DOHH2 (cell line): ENCODE measurements around the gene SRRM2.

ENCODE experiments used
- H3F3A ChIP-seq: fragments of 200-600 bp; sonication (generic), shearing (Covaris generic); 2 replicates; pipeline ENCODE4 v1.6.0; 2016; ENCODE audit warnings: antibody characterized with exemption, mild to moderate bottlenecking; ENCODE audit not compliant: control insufficient read depth, insufficient read depth
- H3K27ac ChIP-seq: fragments of 200-600 bp; sonication (generic); 2 replicates; pipeline ENCODE4 v1.5.1; 2014; ENCODE audit warnings: low read depth, mild to moderate bottlenecking, low read length, moderate library complexity
- H3K27me3 ChIP-seq: fragments of 200-600 bp; sonication (generic); 2 replicates; pipeline ENCODE4 v1.6.1; 2014; ENCODE audit warnings: mild to moderate bottlenecking, low read length, mixed read lengths; ENCODE audit not compliant: control insufficient read depth
- H3K36me3 ChIP-seq: fragments of 200-600 bp; sonication (generic); 2 replicates; pipeline ENCODE4 v1.6.1; 2014; ENCODE audit warnings: mild to moderate bottlenecking, low read length, moderate library complexity, mixed read lengths; ENCODE audit not compliant: control insufficient read depth
- H3K4me1 ChIP-seq: fragments of 200-600 bp; sonication (generic); 2 replicates; pipeline ENCODE4 v1.6.1; 2014; ENCODE audit warnings: mild to moderate bottlenecking, low read length, mixed read lengths; ENCODE audit not compliant: control insufficient read depth
- H3K4me2 ChIP-seq: fragments of 200-600 bp; sonication (generic); 2 replicates; pipeline ENCODE4 v1.6.0; 2014; ENCODE audit warnings: mild to moderate bottlenecking, low read length, moderate library complexity
- H3K4me3 ChIP-seq: fragments of 200-600 bp; sonication (generic); 2 replicates; pipeline ENCODE4 v1.5.1; 2014; ENCODE audit warnings: mild to moderate bottlenecking, low read length, mixed read lengths
- H3K79me2 ChIP-seq: fragments of 200-600 bp; sonication (generic); 2 replicates; pipeline ENCODE4 v1.6.1; 2014; ENCODE audit warnings: mild to moderate bottlenecking, low read length, mixed read lengths; ENCODE audit not compliant: control insufficient read depth
- H3K9me2 ChIP-seq: fragments of 200-600 bp; sonication (generic); replicated peaks from 2 replicates; pipeline ENCODE4 v1.6.1; 2014; ENCODE audit warnings: mild to moderate bottlenecking, low read length, mixed read lengths; ENCODE audit not compliant: control insufficient read depth
- H3K9me3 ChIP-seq: fragments of 200-600 bp; sonication (generic); 2 replicates; pipeline ENCODE4 v1.6.1; 2014; ENCODE audit warnings: antibody characterized with exemption, low read length, mixed read lengths; ENCODE audit not compliant: control insufficient read depth, insufficient read depth
- H4K20me1 ChIP-seq: fragments of 200-600 bp; sonication (generic); 2 replicates; pipeline ENCODE4 v1.6.0; 2014; ENCODE audit warnings: low read depth, mild to moderate bottlenecking, antibody characterized with exemption, low read length, moderate library complexity; ENCODE audit not compliant: control insufficient read depth, insufficient read depth
- EZH2phosphoT487 ChIP-seq: fragments of 200-600 bp; sonication (generic); IDR thresholded peaks from 2 replicates; pipeline ENCODE4 v1.6.1; 2017; ENCODE audit warnings: borderline replicate concordance, mild to moderate bottlenecking, antibody characterized with exemption, low read length, moderate library complexity, mixed read lengths
- TF ChIP-seq, protein P1 (sequence below): fragments of 200-600 bp; sonication (generic); IDR thresholded peaks from one replicate; pipeline ENCODE4 v1.5.1; 2014; ENCODE audit warnings: antibody characterized with exemption, mild to moderate bottlenecking, low read depth, low read length; ENCODE audit not compliant: poor library complexity, severe bottlenecking

Gene SRRM2

DNA sequence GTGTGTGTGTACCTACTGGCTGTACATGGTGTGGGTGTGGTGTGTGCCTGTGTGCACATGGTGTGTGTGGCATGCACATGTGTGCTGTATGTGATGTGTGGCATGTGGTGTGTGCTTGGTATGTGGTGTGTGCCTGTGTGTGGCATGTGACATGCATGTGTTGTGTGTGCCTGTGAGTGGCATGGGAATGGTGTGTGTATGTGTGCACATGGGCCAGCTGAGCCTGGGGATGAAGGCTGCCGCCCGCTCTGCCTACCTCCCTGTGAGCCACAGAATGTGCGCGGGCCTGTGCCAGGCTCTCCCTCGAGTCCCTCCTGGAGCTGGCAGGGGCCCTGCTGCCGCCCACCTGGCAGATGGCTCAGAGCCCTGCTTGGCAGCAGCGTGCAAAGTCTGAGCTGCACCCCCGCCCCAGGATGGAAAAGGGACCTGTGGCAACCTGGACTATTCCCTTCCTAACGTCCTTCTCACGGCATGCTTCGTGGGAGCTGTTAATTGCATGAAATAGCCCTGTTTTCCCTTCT lies 41.7 kb upstream of the SRRM2 start:
- TF ChIP-seq, protein P1, sequence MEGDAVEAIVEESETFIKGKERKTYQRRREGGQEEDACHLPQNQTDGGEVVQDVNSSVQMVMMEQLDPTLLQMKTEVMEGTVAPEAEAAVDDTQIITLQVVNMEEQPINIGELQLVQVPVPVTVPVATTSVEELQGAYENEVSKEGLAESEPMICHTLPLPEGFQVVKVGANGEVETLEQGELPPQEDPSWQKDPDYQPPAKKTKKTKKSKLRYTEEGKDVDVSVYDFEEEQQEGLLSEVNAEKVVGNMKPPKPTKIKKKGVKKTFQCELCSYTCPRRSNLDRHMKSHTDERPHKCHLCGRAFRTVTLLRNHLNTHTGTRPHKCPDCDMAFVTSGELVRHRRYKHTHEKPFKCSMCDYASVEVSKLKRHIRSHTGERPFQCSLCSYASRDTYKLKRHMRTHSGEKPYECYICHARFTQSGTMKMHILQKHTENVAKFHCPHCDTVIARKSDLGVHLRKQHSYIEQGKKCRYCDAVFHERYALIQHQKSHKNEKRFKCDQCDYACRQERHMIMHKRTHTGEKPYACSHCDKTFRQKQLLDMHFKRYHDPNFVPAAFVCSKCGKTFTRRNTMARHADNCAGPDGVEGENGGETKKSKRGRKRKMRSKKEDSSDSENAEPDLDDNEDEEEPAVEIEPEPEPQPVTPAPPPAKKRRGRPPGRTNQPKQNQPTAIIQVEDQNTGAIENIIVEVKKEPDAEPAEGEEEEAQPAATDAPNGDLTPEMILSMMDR = no peak
- no peak for TF ChIP-seq EZH2phosphoT487
- Histone ChIP-seq H3K27me3 (peaks cover 4% of the 10 kb centered on the region; the same call in 1 of the 2 replicates), H3K27ac (no peak overlapping the region), H3K4me2 (no peak overlapping the region), H3K4me3 (no peak overlapping the region), H3K79me2 (no peaks in the 10 kb centered on the region), H3K9me3 (no peaks in the 10 kb centered on the region), H3K36me3 (peaks cover 6% of the 10 kb centered on the region; the same call in 1 of the 2 replicates), H3F3A (no peaks in the 10 kb centered on the region), H3K9me2 (no peaks in the 10 kb centered on the region), H4K20me1 (no peaks in the 10 kb centered on the region), H3K4me1 (peaks cover 2% of the 10 kb centered on the region)

DNA sequence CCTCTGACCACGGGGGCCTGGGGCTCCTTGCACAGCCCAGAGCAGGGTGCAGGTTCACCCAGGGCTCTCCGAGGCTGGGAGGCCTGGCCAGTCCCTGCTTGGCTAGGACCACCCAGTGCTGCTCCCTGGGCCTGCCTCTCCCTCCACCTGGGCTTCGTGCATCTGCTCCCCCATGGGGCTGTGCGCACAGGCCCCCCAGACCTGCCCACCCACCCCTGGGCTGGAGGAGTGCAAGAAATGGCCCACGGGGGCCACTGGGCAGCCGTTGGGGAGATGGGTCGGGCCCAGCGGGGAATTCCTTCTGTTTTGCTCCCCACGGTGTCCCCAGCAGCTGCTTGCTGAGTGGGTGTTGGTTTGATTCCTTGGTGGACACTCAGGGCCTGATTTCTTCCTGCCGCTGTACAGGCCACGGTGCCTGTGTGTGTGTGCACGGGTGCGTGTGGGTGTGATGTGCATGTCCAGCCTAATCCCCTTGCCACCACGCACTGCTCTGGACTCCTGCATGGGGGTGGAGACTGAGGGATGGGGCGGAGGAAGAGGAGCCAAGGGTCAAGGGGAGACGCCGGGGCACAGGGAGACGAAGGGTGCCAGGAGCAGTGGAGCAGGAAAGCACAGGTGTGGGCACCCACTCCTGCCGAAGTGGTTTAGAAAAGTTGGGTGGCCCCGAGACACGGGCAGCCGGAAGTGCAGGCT lies 40.9 kb upstream of the SRRM2 start:
- Histone ChIP-seq H3K4me1 (peaks cover 4% of the 10 kb centered on the region), H3K79me2 (no peaks in the 10 kb centered on the region), H3K9me3 (no peaks in the 10 kb centered on the region), H3K27ac (no peak overlapping the region), H4K20me1 (no peaks in the 10 kb centered on the region; the same call in 1 of the 2 replicates), H3K9me2 (no peaks in the 10 kb centered on the region), H3F3A (no peaks in the 10 kb centered on the region), H3K36me3 (peaks cover 6% of the 10 kb centered on the region; the same call in 1 of the 2 replicates), H3K4me2 (no peak overlapping the region), H3K27me3 (peaks cover 4% of the 10 kb centered on the region; the same call in 1 of the 2 replicates), H3K4me3 (no peak overlapping the region)
- TF ChIP-seq EZH2phosphoT487 = no peak
- TF ChIP-seq, protein P1 = no peak

DNA sequence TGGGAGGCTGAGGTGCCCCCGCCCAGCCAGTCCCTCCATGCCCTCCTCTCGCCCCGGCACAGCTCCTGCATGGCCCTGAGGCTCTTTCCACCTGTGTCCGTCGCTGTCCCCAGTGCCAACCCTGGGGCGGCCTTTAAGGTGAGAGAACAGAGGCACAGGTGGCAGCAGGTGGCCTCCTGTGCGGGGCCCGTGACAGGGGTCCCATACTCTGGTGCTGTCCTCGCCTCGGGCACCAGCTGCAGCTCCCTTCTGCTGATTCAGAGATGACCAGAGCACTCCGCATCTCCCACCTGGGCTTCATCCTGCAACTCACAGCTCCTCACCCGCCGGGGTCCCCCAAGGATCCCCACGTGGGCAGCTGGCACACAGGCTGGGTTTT lies 40.4 kb upstream of the SRRM2 start:
- Histone ChIP-seq H3K36me3 (peaks cover 6% of the 10 kb centered on the region; the same call in 1 of the 2 replicates), H3K9me3 (no peaks in the 10 kb centered on the region), H3F3A (no peaks in the 10 kb centered on the region), H3K4me3 (no peak overlapping the region), H3K9me2 (no peaks in the 10 kb centered on the region), H3K4me2 (no peak overlapping the region), H3K27ac (no peak overlapping the region), H3K27me3 (peaks cover 4% of the 10 kb centered on the region; the same call in 1 of the 2 replicates), H3K4me1 (peaks cover 4% of the 10 kb centered on the region), H3K79me2 (no peaks in the 10 kb centered on the region), H4K20me1 (no peaks in the 10 kb centered on the region; the same call in 1 of the 2 replicates)
- no peak for TF ChIP-seq EZH2phosphoT487
- TF ChIP-seq, protein P1 = no peak
